Activated CD8-positive, alpha-beta memory T cell treated with anti-CD3 and anti-CD28 coated beads for 48 hours (primary cell): ENCODE measurements around the gene FOXP1.

ENCODE experiments used
- DNase-seq, 3 experiments: peaks; one replicate each; pipeline ENCODE4 v3.0.0-alpha.2; 2020; ENCODE audit warnings: low read depth in 2 of 3, low spot score in 2 of 3

FOXP1 gene

GRCh38 chr3:71134521-71134920, 449.0 kb downstream of the FOXP1 start:
- DNase-seq: no peak

DNA sequence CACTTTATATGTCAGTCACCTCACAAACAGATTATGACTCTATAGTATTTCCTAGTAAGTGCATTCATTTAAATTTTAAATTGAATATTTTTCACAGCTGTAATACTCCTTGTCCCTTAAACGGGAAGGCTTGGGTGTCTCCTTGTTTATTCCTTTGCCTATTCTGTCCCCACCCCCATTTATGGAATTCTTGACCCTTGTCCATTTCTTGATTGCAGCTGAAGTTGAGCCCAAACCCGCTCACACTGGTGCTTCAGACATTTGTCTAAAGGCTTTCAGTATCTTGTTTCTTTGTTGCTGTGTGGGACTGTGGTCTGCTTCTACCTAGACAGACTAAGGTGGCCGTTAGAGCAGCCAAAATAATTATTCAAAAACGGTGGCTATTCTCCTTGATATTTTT, 449.7 kb downstream of the FOXP1 start:
- no peak for DNase-seq

DNA sequence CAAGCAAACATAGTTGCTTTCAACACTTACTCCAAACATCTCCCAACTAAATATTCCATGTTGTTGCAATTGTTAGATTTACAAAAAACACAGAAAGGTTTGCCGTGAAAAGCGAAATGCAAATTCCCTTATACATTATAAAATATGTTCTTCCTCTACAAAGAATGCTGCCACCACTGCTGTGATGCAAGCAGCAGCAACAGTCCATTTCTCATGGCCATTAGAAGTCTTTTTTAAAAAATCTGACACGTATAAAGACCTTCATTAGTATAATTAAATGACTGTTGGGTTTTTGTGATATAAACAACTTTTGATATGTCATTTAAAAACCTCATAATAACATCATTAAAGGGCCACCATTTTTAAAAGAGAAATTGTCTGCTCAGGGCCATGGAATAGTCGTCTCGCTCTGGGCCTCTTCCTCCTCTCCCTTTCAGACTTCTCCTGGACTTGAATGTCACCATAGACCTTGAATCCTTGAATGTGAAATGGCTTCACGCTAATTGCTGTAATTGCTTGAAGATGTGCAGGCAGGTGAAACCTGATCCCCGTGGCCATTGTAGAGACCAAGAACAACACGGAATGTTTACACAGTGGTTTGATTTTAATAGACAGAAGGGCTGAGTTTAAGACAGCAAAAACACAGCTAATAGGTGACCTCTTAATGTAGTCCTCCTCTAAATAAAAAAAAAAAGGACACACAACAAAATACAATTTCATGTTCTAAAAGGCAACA, 450.4 kb downstream of the FOXP1 start:
- no peak for DNase-seq

DNA sequence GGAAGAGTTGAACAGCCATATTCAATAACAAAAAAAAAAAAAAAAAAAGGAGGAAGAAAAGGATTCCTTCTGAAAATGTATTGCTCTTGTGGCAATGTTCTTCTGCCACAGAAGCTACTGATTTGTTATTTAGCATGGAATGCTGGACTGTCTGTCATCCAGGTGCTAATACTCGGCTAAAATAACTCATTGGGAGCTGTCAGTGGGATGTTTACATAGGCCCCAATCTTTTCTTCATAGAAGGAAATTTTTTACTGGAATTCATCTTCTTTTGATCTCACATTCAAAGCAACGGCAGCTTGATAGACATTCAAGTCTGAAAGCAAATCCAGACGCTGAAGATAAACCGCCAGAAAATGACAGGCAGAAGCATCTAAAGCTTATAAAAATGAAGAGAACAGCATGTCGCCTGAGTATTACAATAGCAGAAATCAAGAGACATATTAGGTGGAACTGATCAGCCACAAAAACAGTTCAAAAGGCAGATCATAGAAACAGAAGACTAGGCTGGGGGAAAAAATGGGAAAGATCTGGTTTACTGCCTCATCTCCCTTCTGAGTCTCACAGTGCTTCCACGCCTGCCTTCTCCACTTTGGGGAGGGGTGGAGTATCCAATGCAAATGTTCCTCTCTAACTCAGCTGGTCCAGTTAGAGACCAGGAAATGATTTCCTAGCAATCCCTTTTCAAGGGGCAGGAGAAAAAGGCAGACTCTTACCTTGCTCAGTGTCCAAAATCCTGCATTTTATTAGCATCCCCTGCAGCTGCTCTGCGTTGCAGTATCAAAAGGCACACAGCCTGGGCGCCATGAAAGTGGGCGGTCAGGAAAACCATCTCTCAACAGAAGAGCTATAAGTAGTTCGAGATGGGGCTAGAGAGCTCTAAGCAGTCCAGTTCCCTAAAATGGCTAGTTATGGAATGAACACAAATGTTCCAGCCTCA, 451.9 kb downstream of the FOXP1 start:
- DNase-seq: no peak

GRCh38 chr3:71130471-71131374, 452.8 kb downstream of the FOXP1 start:
- no peak for DNase-seq

- no peak for DNase-seq
Measured at GRCh38 chr3:71129611-71130431, 453.7 kb downstream of the FOXP1 start.

DNA sequence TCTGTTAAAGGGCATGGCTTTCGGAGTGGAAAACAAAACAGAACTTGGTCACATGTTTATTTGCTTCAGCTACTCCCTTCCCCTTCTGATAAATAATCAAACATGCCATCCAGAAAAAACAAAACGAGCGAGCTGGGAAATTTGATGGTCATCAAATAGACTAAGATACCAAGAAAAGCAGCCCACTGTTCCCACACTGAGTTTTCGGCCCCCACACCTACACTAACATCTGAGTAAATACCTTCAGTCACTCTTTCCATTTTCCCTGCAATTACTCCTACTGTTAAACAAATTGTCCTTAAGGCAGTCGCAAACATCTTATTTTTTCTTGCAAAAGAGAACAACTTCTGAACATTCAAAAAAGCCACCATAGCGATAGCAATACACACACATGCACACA, 454.6 kb downstream of the FOXP1 start:
- DNase-seq: no peak

GRCh38 chr3:71127844-71128243, 455.7 kb downstream of the FOXP1 start:
- DNase-seq: no peak

DNA sequence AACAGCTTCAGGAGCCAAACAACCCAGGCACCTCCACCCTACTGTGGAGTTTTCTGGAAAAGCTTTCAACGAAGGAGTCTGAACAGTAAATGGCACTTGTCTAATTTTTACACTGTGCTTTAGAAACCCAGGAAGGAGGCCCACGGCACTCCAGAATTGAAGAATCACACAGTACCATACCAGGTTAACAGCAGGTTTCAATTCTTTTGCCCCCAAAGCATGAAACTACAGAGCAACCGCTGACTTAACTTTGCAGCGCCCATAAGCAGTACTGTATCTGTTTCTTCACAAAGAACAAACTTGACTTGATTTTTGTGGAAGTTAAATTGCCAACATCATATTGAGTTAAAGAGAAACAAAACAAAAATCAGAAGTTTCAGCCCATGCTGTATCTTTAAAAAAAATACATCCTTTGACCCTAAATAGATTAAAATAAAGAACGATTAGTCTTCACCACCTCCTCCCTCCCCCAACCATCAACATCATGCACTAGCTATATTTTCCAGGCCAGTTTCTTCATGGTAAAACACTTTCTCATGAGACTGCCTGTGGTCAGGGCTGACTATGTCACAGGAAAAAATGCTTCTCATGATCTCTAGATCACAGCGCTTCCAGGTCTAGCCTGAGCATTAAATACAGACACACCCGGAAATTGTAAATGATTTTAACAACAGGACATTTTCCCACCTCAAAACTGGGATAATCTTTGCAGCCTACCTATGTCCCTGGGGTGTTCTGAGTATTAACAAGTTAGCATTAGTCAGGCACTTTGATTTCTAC, 456.3 kb downstream of the FOXP1 start:
- DNase-seq: no peak

GRCh38 chr3:71125738-71126137, 457.8 kb downstream of the FOXP1 start:
- no peak for DNase-seq

DNA sequence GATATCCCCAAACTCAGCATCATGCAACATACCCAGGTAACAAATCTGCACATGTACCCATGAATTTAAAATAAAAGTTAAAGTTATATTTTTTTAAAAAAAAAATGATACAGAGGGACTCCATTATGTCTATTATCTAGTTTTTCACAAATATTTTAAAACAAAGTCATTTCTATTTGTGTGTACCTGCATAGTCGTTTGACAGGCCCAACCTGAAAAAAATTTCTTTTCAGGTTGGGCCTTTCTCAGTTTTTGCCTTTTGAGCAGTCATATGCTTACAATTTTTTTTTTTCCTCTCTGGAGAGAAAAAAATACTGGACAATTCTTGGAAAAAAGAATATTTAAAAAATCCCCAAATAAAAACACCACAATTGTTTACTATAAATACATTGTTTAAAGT, 459.5 kb downstream of the FOXP1 start:
- DNase-seq: no peak

- DNase-seq: no peak
Measured at GRCh38 chr3:71122641-71123040, 460.9 kb downstream of the FOXP1 start.

- DNase-seq: no peak
Measured at GRCh38 chr3:71121429-71122167, 461.9 kb downstream of the FOXP1 start.

DNA sequence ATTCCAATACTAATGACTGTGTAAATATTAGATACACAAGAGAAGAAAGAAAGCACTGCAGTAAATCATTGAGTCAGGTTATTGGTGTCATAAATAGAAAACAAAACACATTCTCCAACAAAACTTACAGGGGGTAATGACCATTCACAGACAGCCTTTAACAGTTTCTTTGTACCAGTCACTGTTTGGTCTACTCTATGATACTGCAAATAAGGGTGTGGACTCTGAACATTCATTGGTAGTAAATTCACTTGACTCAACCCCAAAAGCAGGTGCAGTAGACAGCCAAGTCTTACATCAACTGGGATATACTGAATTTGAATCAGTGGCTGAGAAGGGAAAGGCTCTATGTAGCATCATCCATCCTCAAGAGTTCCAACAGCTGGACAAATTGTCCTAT, 463.5 kb downstream of the FOXP1 start:
- DNase-seq: no peak

GRCh38 chr3:71119171-71119570, 464.4 kb downstream of the FOXP1 start:
- no peak for DNase-seq

- no peak for DNase-seq
Measured at GRCh38 chr3:71118436-71118835, 465.1 kb downstream of the FOXP1 start.

- DNase-seq: no peak
Measured at GRCh38 chr3:71117572-71118247, 465.8 kb downstream of the FOXP1 start.

GRCh38 chr3:71114610-71115009, 468.9 kb downstream of the FOXP1 start:
- no peak for DNase-seq
